K562 (cell line): ENCODE measurements around the gene CDR2L. TPM values are rescaled to one million over a fixed set of nuclear protein-coding genes. Genes with fewer than 3 reads are reported as not detected.

Source experiments
- ARHGAP35 ChIP-seq: fragments of 450-650 bp; IDR thresholded peaks from 2 replicates; pipeline ENCODE4 v1.6.1; 2018; ENCODE audit not compliant: partially characterized antibody
- CREB1 ChIP-seq, 2 experiments: sonication (generic) in 1 of 2; formaldehyde crosslinking in 1 of 2; IDR thresholded peaks; 2 replicates each; pipeline versions ENCODE4 v1.6.1 to v1.8.0; 2012 to 2022; ENCODE audit warnings: inconsistent platforms in 1 of 2, mild to moderate bottlenecking in 1 of 2, missing genetic modification reagents in 1 of 2, moderate library complexity in 1 of 2
- CXXC5 ChIP-seq: fragments of 250-450 bp; sonication (Bioruptor Pico); IDR thresholded peaks from 2 replicates; pipeline ENCODE4 v1.8.0; 2022; ENCODE audit warnings: inconsistent platforms, mild to moderate bottlenecking, moderate library complexity
- ETS1 ChIP-seq: conservative IDR thresholded peaks from 2 replicates; pipeline ENCODE4 v1.6.1; 2011; ENCODE audit warnings: low read depth, mild to moderate bottlenecking, low read length; ENCODE audit not compliant: control insufficient read depth
- FOXJ3 ChIP-seq: sonication (generic); formaldehyde crosslinking; IDR thresholded peaks from 2 replicates; pipeline ENCODE4 v1.4.0; 2020; ENCODE audit warnings: mild to moderate bottlenecking, missing genetic modification reagents
- GABPB1 ChIP-seq: sonication (generic); formaldehyde crosslinking; IDR thresholded peaks from 2 replicates; pipeline ENCODE4 v1.8.0; 2022; ENCODE audit warnings: mild to moderate bottlenecking, missing genetic modification reagents
- HDAC6 ChIP-seq: IDR thresholded peaks from 2 replicates; pipeline ENCODE4 v1.6.1; 2012; ENCODE audit warnings: low read depth, mild to moderate bottlenecking, control low read depth, inconsistent platforms, low read length, moderate library complexity
- HOXB6 ChIP-seq: fragments of 250-450 bp; sonication (Bioruptor Pico); IDR thresholded peaks from 2 replicates; pipeline ENCODE4 v1.5.1; 2022; ENCODE audit warnings: mild to moderate bottlenecking, borderline replicate concordance
- MED1 ChIP-seq: sonication (generic); formaldehyde crosslinking; IDR thresholded peaks from 2 replicates; pipeline ENCODE4 v1.8.1; 2023; ENCODE audit warnings: missing genetic modification reagents, borderline replicate concordance
- PRDM10 ChIP-seq: fragments of 450-650 bp; IDR thresholded peaks from 2 replicates; pipeline ENCODE4 v1.6.1; 2018; ENCODE audit not compliant: partially characterized antibody
- RB1 ChIP-seq: fragments of 450-650 bp; IDR thresholded peaks from 2 replicates; pipeline ENCODE4 v1.6.1; 2017; ENCODE audit warnings: low read depth, mild to moderate bottlenecking
- TCF3 ChIP-seq: sonication (generic); formaldehyde crosslinking; IDR thresholded peaks from 2 replicates; pipeline ENCODE4 v1.4.0; 2020; ENCODE audit warnings: mild to moderate bottlenecking, missing genetic modification reagents
- TRIM25 ChIP-seq: fragments of 450-650 bp; IDR thresholded peaks from 2 replicates; pipeline ENCODE4 v1.7.0; 2016; ENCODE audit warnings: borderline replicate concordance
- ZBTB7A ChIP-seq: IDR thresholded peaks from 2 replicates; pipeline ENCODE4 v1.6.1; 2011; ENCODE audit warnings: low read depth, mild to moderate bottlenecking, low read length, moderate library complexity, borderline replicate concordance; ENCODE audit not compliant: control insufficient read depth
- ZC3H4 ChIP-seq: sonication (generic); formaldehyde crosslinking; IDR thresholded peaks from 2 replicates; pipeline ENCODE4 v1.9.0; 2021; ENCODE audit warnings: missing genetic modification reagents, borderline replicate concordance
- ZNF57 ChIP-seq: fragments of 450-650 bp; formaldehyde crosslinking; IDR thresholded peaks from 2 replicates; pipeline ENCODE4 v1.4.0; 2020; ENCODE audit warnings: mild to moderate bottlenecking, moderate library complexity
- polyA plus RNA-seq, 8 experiments: library from polyadenylated mRNA; depleted of rRNA in 4 of 8; stranded (reverse) in 5 of 8; unstranded in 3 of 8; fragments of >200 nt; fragmentation: Nextera tagmentation in 2 of 8; fragmentation: Illumina TruSeq in 1 of 8; extraction: Ambion mirVana in 2 of 8; extraction: Trizol in 1 of 8; gene quantifications; 2 replicates each; pipeline versions ENCODE4 v1.2.1 to v1.2.3, GENCODE V29; 2011 to 2014; ENCODE audit warnings: inconsistent platforms in 1 of 8, missing spikeins in 1 of 8
- total RNA-seq, 7 experiments: library from RNA; depleted of rRNA in 6 of 7; stranded (reverse); fragments of >200 nt in 6 of 7; fragmentation: Illumina TruSeq in 2 of 7; extraction: Trizol in 2 of 7; gene quantifications; 2 replicates each; pipeline versions ENCODE4 v1.2.1 to v1.2.3, GENCODE V29; 2011 to 2021; ENCODE audit warnings: low replicate concordance in 1 of 7
- TF ChIP-seq, protein P1 (sequence below): fragments of 450-650 bp; IDR thresholded peaks from 2 replicates; pipeline ENCODE4 v1.6.1; 2017; ENCODE audit warnings: mild to moderate bottlenecking, moderate library complexity
- TF ChIP-seq, protein P2 (sequence below): fragments of 450-650 bp; IDR thresholded peaks from 2 replicates; pipeline ENCODE4 v1.6.1; 2016; ENCODE audit warnings: low read depth, mild to moderate bottlenecking, moderate library complexity

The CDR2L gene
- total and polyA plus RNA-seq, 9 of the 15 experiments (the other 6 are each of a cell fraction or from before 2014, with no cell fraction given), result 2.7 to 16.0 (median 7.3) TPM

DNA sequence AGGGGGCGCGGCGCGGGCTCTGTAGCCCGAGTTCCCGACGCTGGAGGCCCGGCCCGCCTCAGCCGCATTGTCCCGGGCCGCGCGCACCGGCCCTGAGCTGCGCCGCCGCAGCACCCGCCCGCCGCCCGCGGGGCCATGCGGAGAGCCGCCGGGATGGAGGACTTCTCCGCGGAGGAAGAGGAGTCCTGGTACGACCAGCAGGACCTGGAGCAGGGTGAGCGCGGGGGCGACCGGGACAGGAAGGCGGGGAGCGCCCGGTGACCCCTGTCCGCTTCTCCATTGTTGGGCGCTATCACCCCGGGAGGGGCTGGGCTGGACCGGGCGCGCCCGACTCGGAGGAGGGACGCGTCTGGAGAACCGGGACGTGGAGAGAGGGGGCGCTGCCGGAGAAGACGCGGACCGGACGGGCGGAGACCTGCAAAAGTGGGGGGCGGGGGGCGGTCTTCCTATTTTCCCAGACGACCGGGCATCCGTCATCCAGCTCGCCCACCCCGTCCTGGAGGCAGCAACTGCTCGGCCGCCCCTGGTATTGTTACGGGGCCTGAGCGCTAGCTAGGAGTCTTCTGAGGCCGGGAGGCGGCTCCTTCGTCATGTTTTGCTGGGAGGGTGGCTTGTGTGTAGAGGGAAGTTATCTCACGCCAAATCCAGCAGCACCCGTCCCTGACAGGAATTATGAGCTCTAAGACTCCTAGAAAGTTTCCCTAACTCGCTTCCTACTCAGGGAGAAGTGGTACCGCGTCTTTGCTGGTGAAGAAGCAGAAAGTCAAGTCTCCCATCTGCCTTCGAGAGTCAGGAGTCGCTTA, 678 bp downstream of the CDR2L start (continued):
- TF ChIP-seq CXXC5 (CRISPR knock-in tag) (peak; percentile 59), ZC3H4 (CRISPR knock-in tag) (no peak), RB1 (peak; percentile 55; the same call in 1 of the 2 replicates), TCF3 (CRISPR knock-in tag) (no peak), ZBTB7A (peak; percentile 57; the same call in 1 of the 2 replicates), GABPB1 (CRISPR knock-in tag) (peak; percentile 40; the same call in 1 of the 2 replicates), ETS1 (no peak), TRIM25 (no peak), CREB1 (IDR thresholded peaks at IDR 0.05) (peak; percentile 42; the same call in 1 of the 2 replicates), CREB1 (CRISPR knock-in tag; IDR thresholded peaks at IDR 0.05) (peak; percentile 72; the same call in 1 of the 2 replicates), HOXB6 (CRISPR knock-in tag) (no peak), PRDM10 (peak; percentile 43), ZNF57 (CRISPR knock-in tag) (no peak), ARHGAP35 (no peak), FOXJ3 (CRISPR knock-in tag) (no peak), HDAC6 (no peak), MED1 (0 out of 2 replicates have a peak, but pooled peaks have one; percentile 47)
- TF ChIP-seq, protein P1, sequence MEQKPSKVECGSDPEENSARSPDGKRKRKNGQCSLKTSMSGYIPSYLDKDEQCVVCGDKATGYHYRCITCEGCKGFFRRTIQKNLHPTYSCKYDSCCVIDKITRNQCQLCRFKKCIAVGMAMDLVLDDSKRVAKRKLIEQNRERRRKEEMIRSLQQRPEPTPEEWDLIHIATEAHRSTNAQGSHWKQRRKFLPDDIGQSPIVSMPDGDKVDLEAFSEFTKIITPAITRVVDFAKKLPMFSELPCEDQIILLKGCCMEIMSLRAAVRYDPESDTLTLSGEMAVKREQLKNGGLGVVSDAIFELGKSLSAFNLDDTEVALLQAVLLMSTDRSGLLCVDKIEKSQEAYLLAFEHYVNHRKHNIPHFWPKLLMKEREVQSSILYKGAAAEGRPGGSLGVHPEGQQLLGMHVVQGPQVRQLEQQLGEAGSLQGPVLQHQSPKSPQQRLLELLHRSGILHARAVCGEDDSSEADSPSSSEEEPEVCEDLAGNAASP, result no peak
- TF ChIP-seq, protein P2, sequence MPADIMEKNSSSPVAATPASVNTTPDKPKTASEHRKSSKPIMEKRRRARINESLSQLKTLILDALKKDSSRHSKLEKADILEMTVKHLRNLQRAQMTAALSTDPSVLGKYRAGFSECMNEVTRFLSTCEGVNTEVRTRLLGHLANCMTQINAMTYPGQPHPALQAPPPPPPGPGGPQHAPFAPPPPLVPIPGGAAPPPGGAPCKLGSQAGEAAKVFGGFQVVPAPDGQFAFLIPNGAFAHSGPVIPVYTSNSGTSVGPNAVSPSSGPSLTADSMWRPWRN, result no peak
